HCEC 1CT (cell line): ENCODE measurements around the gene KLF1.

ENCODE experiments used
- DNase-seq: peaks from one replicate; pipeline ENCODE4 v3.0.0-alpha.2; 2017

Gene KLF1

DNA sequence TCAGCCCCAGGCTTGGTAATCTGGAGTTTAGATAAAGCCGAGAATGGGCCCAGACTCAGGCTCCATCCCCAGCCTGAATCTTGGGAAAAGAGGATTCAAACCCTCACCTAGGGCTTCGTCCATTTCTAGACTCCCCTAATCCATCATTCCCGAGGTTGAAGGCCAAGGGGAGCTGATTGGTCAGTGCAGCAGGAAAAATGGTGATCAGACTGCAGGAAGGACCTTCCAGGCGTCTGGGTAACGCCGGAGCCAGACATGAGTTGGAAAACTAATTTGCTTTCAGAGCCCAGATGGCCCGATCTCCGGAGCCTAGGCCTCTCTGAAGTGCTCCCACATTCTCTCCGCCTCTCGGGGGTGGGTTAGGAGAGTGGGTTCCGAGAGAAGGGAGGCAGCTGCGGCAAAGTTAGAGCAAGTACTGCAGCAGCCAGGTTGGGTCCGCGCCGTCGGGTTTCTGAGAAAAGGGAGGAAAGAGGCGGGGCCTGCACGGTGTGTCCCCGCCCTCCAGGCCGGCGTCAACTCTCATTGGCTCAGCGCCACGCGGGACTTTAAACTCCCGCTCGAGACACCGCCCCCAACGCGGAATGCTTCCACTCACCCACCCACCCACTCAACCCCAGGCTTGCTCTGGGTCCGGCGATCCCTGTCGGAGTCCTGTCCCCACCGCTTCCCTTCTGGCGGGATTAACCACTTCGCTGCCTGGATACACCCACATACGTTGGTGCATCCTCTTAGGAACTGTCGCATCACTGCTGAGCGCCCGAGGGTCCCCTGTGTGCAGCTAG is 51.8 kb downstream of the KLF1 start:
- peak; percentile 38 for DNase-seq

GRCh38 chr19:12834566-12834943 is 52.4 kb downstream of the KLF1 start, which contains the start of gene RTBDN:
Gene RTBDN, minus strand, starts transcription at chr19:12834579. Its CDS starts 4,600 bp downstream, at chr19:12829979.
- DNase-seq: no peak
